HepG2 (cell line): ENCODE measurements around the gene KLHL35. TPM values are rescaled to one million over a fixed set of nuclear protein-coding genes. Genes with fewer than 3 reads are reported as not detected.

Experiments
- HBP1 ChIP-seq: IDR thresholded peaks from 2 replicates; pipeline ENCODE4 v1.6.1; 2016; ENCODE audit warnings: low read depth, control low read depth
- IKZF1 ChIP-seq: fragments of 450-650 bp; IDR thresholded peaks from 2 replicates; pipeline ENCODE4 v1.7.1; 2016
- LCORL ChIP-seq, 2 experiments: fragments of 450-650 bp in 1 of 2; sonication (generic) in 1 of 2; formaldehyde crosslinking in 1 of 2; IDR thresholded peaks; 2 replicates each; pipeline versions ENCODE4 v1.5.0 to v1.6.1; 2017 to 2020; ENCODE audit warnings: antibody characterized with exemption in 1 of 2, missing genetic modification reagents in 1 of 2
- MXI1 ChIP-seq: IDR thresholded peaks from 3 replicates; pipeline ENCODE4 v1.6.1; 2012; ENCODE audit warnings: low read depth, low read length, inconsistent platforms, borderline replicate concordance
- PBX3 ChIP-seq: sonication (generic); formaldehyde crosslinking; IDR thresholded peaks from 2 replicates; pipeline ENCODE4 v1.8.1; 2023; ENCODE audit warnings: missing genetic modification reagents, inconsistent platforms, borderline replicate concordance
- RFX1 ChIP-seq: fragments of 450-650 bp; IDR thresholded peaks from 2 replicates; pipeline ENCODE4 v1.6.1; 2017
- SOX13 ChIP-seq, 3 experiments: fragments of 450-650 bp in 1 of 3; sonication (generic) in 1 of 3; formaldehyde crosslinking in 1 of 3; IDR thresholded peaks in 2 of 3; conservative IDR thresholded peaks in 1 of 3; 2 replicates each; pipeline versions ENCODE4 v1.5.0 to v1.6.1; 2016 to 2020; ENCODE audit warnings: antibody characterized with exemption in 1 of 3, mild to moderate bottlenecking in 1 of 3, missing compliant biosample characterization in 1 of 3, missing genetic modification reagents in 1 of 3, moderate library complexity in 1 of 3
- TOE1 ChIP-seq: sonication (generic); formaldehyde crosslinking; IDR thresholded peaks from 2 replicates; pipeline ENCODE4 v1.4.0; 2020; ENCODE audit warnings: mild to moderate bottlenecking, missing genetic modification reagents
- ZNF232 ChIP-seq: sonication (generic); formaldehyde crosslinking; IDR thresholded peaks from 2 replicates; pipeline ENCODE4 v1.4.0; 2020; ENCODE audit warnings: missing genetic modification reagents, borderline replicate concordance
- ZNF382 ChIP-seq: sonication (generic); formaldehyde crosslinking; IDR thresholded peaks from 2 replicates; pipeline ENCODE4 v1.5.0; 2020; ENCODE audit warnings: missing genetic modification reagents, mild to moderate bottlenecking, borderline replicate concordance
- ZNF441 ChIP-seq: sonication (generic); formaldehyde crosslinking; IDR thresholded peaks from 2 replicates; pipeline ENCODE4 v1.7.0; 2021; ENCODE audit warnings: missing genetic modification reagents, borderline replicate concordance
- ZNF510 ChIP-seq: sonication (generic); formaldehyde crosslinking; IDR thresholded peaks from 2 replicates; pipeline ENCODE4 v1.4.0; 2020; ENCODE audit warnings: low read depth, mild to moderate bottlenecking, missing genetic modification reagents
- polyA plus RNA-seq, 8 experiments: library from polyadenylated mRNA; depleted of rRNA in 3 of 8; stranded (reverse) in 7 of 8; unstranded in 1 of 8; fragments of >200 nt; fragmentation: Illumina TruSeq in 4 of 8; extraction: Trizol in 4 of 8; gene quantifications; 2 replicates each; pipeline versions ENCODE4 v1.2.1 to v1.2.3, GENCODE V29; 2011 to 2016; ENCODE audit warnings: low read depth in 4 of 8, missing spikeins in 1 of 8, mixed read lengths in 1 of 8; ENCODE audit not compliant: insufficient read depth in 1 of 8
- total RNA-seq, 5 experiments: library from RNA; depleted of rRNA; stranded (reverse); fragments of >200 nt; fragmentation: Illumina TruSeq; extraction: Trizol; gene quantifications; 2 replicates each; pipeline ENCODE4 v1.2.3, GENCODE V29; 2016; ENCODE audit warnings: low read depth in 1 of 5
- TF ChIP-seq, protein P1 (sequence below): IDR thresholded peaks from 2 replicates; pipeline ENCODE4 v1.6.1; 2016; ENCODE audit warnings: missing compliant biosample characterization, missing genetic modification reagents, borderline replicate concordance

Gene KLHL35
- total and polyA plus RNA-seq, 2 of the 13 experiments (the other 11 are each of a cell fraction or from before 2014, with no cell fraction given), result not detected

GRCh38 chr11:75399344-75400145 lies 33.5 kb downstream of the KLHL35 start, which contains the start of gene RPS3 (continued):
- TF ChIP-seq PBX3 (CRISPR knock-in tag) (no peak; the same call in 1 of the 2 replicates), ZNF382 (CRISPR knock-in tag) (no peak), ZNF232 (CRISPR knock-in tag) (peak; percentile 86; the same call in 1 of the 2 replicates), RFX1 (no peak), SOX13 (IDR thresholded peaks at IDR 0.05) (no peak), SOX13 (CRISPR knock-in tag; conservative IDR thresholded peaks at IDR 0.05 in 1 of 2, IDR thresholded peaks at IDR 0.05 in 1 of 2) (no peak; a peak in 1 of 4 replicates), MXI1 (peak; percentile 55; the same call in 1 of the 3 replicates), LCORL (IDR thresholded peaks at IDR 0.05) (no peak), LCORL (CRISPR knock-in tag; IDR thresholded peaks at IDR 0.05) (peak; percentile 58), ZNF441 (CRISPR knock-in tag) (peak; percentile 41; the same call in 1 of the 2 replicates), ZNF510 (peak; percentile 68; the same call in 1 of the 2 replicates), TOE1 (CRISPR knock-in tag) (no peak; the same call in 1 of the 2 replicates), HBP1 (CRISPR knock-in tag) (peak; percentile 91; the same call in 1 of the 2 replicates), IKZF1 (no peak)
- TF ChIP-seq, protein P1, sequence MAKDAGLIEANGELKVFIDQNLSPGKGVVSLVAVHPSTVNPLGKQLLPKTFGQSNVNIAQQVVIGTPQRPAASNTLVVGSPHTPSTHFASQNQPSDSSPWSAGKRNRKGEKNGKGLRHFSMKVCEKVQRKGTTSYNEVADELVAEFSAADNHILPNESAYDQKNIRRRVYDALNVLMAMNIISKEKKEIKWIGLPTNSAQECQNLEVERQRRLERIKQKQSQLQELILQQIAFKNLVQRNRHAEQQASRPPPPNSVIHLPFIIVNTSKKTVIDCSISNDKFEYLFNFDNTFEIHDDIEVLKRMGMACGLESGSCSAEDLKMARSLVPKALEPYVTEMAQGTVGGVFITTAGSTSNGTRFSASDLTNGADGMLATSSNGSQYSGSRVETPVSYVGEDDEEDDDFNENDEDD (CRISPR knock-in tag), result peak; percentile 92; the same call in 1 of the 2 replicates
- TF ChIP-seq, all 625 proteins: peak for 403
